ENCODE data around the gene NEK6.

The NEK6 gene

DNA sequence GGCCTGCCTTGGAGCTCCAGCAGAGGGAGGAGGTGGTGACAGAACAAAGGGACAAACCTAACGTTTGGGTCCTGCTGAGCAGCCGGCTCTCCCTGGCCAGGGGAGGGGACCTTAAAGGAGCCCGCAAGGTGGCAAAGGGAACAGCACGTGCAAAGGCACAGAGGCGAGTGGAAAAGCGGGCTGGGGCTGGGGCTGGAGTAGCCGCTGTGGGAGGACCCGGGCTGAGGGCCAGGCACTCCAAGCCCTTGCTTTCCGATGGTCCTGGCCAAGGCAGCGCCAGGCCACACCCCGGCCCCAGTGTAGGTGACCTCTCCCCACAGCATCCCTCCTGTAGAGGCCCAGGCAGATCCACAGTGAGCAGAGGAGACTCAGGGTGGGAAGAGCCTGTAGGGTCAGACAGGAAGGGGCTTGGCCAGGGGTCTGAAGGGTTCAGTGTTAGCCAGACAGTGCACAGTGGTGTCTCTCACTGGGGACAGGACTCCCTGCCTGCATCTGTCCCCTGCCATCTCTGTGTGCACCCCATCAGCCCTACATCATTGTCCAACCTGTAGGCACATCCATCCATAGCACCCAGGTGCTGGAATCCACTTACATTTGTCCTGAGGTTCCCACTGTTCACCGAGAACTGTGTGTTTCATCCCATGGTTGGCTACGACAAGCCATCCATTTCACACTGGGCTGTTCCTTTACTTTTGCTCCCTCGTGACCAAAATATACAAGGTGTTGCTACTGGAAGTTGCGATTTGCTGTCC, 77.0 kb downstream of the NEK6 start:
- TF ChIP-seq ZFP3 (CRISPR knock-in tag; IDR thresholded peaks at IDR 0.05) (no peak), PPARA (CRISPR knock-in tag; IDR thresholded peaks at IDR 0.05; ENCODE audit: borderline replicate concordance) (no peak), ISL1 (CRISPR knock-in tag; IDR thresholded peaks at IDR 0.05) (no peak), RARB (CRISPR knock-in tag; IDR thresholded peaks at IDR 0.05) (no peak), GLIS3 (CRISPR knock-in tag; IDR thresholded peaks at IDR 0.05) (no peak), ARNTL (CRISPR knock-in tag; IDR thresholded peaks at IDR 0.05; ENCODE audit: borderline replicate concordance, low read depth) (no peak), BACH2 (CRISPR knock-in tag; IDR thresholded peaks at IDR 0.05; ENCODE audit: borderline replicate concordance) (no peak), CSDC2 (CRISPR knock-in tag; IDR thresholded peaks at IDR 0.05) (no peak), ZNF70 (CRISPR knock-in tag; IDR thresholded peaks at IDR 0.05) (no peak), ZNF565 (CRISPR knock-in tag; conservative IDR thresholded peaks at IDR 0.05; ENCODE audit: low read depth) (no peak)
- TF ChIP-seq, protein P1, sequence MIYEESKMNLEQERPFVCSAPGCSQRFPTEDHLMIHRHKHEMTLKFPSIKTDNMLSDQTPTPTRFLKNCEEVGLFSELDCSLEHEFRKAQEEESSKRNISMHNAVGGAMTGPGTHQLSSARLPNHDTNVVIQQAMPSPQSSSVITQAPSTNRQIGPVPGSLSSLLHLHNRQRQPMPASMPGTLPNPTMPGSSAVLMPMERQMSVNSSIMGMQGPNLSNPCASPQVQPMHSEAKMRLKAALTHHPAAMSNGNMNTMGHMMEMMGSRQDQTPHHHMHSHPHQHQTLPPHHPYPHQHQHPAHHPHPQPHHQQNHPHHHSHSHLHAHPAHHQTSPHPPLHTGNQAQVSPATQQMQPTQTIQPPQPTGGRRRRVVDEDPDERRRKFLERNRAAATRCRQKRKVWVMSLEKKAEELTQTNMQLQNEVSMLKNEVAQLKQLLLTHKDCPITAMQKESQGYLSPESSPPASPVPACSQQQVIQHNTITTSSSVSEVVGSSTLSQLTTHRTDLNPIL (CRISPR knock-in tag; IDR thresholded peaks at IDR 0.05; ENCODE audit: low read depth): no peak
- ATAC-seq: no peak; the same call in 2 of the 3 replicates

DNA sequence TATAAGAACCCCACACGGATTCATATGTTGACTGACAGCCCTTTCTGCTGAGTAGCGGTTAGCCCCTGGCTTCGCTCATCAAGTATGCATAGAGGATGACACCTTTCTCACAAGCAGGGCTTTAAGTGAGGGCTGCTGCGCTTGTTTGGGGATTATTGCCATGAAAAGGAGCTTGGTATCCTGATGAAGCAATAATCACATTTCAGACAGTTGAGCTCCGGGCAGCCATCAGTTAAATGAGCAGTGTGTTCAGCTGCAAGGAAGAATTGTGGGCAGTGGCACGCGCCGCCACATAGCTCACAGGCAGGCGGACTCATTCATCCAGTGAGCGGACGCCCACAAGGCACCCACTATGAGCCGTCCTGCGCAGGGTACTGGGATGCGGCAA, 77.6 kb downstream of the NEK6 start:
- TF ChIP-seq TCF4 (CRISPR knock-in tag; IDR thresholded peaks at IDR 0.05; ENCODE audit: borderline replicate concordance) (no peak), CSDC2 (CRISPR knock-in tag; IDR thresholded peaks at IDR 0.05) (no peak), BACH2 (CRISPR knock-in tag; IDR thresholded peaks at IDR 0.05; ENCODE audit: borderline replicate concordance) (no peak), RARB (CRISPR knock-in tag; IDR thresholded peaks at IDR 0.05) (no peak), GLIS3 (CRISPR knock-in tag; IDR thresholded peaks at IDR 0.05) (no peak), ZNF70 (CRISPR knock-in tag; IDR thresholded peaks at IDR 0.05) (no peak), TOX (CRISPR knock-in tag; IDR thresholded peaks at IDR 0.05; ENCODE audit: borderline replicate concordance) (no peak)
- TF ChIP-seq, protein P2, sequence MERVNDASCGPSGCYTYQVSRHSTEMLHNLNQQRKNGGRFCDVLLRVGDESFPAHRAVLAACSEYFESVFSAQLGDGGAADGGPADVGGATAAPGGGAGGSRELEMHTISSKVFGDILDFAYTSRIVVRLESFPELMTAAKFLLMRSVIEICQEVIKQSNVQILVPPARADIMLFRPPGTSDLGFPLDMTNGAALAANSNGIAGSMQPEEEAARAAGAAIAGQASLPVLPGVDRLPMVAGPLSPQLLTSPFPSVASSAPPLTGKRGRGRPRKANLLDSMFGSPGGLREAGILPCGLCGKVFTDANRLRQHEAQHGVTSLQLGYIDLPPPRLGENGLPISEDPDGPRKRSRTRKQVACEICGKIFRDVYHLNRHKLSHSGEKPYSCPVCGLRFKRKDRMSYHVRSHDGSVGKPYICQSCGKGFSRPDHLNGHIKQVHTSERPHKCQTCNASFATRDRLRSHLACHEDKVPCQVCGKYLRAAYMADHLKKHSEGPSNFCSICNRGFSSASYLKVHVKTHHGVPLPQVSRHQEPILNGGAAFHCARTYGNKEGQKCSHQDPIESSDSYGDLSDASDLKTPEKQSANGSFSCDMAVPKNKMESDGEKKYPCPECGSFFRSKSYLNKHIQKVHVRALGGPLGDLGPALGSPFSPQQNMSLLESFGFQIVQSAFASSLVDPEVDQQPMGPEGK (CRISPR knock-in tag; IDR thresholded peaks at IDR 0.05; ENCODE audit: borderline replicate concordance): no peak
- TF ChIP-seq, protein P3, sequence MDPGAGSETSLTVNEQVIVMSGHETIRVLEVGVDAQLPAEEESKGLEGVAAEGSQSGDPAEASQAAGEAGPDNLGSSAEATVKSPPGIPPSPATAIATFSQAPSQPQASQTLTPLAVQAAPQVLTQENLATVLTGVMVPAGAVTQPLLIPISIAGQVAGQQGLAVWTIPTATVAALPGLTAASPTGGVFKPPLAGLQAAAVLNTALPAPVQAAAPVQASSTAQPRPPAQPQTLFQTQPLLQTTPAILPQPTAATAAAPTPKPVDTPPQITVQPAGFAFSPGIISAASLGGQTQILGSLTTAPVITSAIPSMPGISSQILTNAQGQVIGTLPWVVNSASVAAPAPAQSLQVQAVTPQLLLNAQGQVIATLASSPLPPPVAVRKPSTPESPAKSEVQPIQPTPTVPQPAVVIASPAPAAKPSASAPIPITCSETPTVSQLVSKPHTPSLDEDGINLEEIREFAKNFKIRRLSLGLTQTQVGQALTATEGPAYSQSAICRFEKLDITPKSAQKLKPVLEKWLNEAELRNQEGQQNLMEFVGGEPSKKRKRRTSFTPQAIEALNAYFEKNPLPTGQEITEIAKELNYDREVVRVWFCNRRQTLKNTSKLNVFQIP (CRISPR knock-in tag; IDR thresholded peaks at IDR 0.05; ENCODE audit: borderline replicate concordance, low read depth): no peak
- TF ChIP-seq, protein P1 (CRISPR knock-in tag; IDR thresholded peaks at IDR 0.05; ENCODE audit: low read depth): no peak
- TF ChIP-seq, protein P4, sequence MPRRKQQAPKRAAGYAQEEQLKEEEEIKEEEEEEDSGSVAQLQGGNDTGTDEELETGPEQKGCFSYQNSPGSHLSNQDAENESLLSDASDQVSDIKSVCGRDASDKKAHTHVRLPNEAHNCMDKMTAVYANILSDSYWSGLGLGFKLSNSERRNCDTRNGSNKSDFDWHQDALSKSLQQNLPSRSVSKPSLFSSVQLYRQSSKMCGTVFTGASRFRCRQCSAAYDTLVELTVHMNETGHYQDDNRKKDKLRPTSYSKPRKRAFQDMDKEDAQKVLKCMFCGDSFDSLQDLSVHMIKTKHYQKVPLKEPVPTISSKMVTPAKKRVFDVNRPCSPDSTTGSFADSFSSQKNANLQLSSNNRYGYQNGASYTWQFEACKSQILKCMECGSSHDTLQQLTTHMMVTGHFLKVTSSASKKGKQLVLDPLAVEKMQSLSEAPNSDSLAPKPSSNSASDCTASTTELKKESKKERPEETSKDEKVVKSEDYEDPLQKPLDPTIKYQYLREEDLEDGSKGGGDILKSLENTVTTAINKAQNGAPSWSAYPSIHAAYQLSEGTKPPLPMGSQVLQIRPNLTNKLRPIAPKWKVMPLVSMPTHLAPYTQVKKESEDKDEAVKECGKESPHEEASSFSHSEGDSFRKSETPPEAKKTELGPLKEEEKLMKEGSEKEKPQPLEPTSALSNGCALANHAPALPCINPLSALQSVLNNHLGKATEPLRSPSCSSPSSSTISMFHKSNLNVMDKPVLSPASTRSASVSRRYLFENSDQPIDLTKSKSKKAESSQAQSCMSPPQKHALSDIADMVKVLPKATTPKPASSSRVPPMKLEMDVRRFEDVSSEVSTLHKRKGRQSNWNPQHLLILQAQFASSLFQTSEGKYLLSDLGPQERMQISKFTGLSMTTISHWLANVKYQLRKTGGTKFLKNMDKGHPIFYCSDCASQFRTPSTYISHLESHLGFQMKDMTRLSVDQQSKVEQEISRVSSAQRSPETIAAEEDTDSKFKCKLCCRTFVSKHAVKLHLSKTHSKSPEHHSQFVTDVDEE (CRISPR knock-in tag; IDR thresholded peaks at IDR 0.05): no peak
- no peak for ATAC-seq

DNA sequence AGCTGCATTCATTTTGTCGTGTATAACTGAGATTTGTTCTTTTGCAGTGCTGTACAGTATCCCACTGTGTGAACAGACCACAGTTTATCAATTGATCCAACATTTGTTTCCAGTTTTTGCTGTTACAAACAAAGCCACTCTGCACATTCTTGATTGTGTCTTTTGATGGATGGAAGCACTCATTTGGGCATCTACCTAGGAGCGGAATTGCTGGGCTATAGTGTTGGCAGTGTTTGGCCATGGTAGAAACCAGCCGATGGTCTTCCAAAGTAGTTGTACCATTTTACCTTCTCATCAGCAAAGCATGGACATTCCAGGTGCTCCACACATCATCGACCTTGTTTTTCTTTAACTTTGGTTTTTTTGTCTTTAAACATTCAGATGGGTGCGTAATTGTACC, 79.8 kb downstream of the NEK6 start:
- no peak for ATAC-seq
- TF ChIP-seq TCF4 (CRISPR knock-in tag; IDR thresholded peaks at IDR 0.05; ENCODE audit: borderline replicate concordance) (no peak), GLIS3 (CRISPR knock-in tag; IDR thresholded peaks at IDR 0.05) (no peak), ZNF8 (CRISPR knock-in tag; IDR thresholded peaks at IDR 0.05) (no peak), OSR1 (CRISPR knock-in tag; IDR thresholded peaks at IDR 0.05) (no peak), ISL1 (CRISPR knock-in tag; IDR thresholded peaks at IDR 0.05) (no peak), PPARA (CRISPR knock-in tag; IDR thresholded peaks at IDR 0.05; ENCODE audit: borderline replicate concordance) (no peak), ESRRG (CRISPR knock-in tag; IDR thresholded peaks at IDR 0.05) (no peak), ARNTL (CRISPR knock-in tag; IDR thresholded peaks at IDR 0.05; ENCODE audit: borderline replicate concordance, low read depth) (no peak), TOX (CRISPR knock-in tag; IDR thresholded peaks at IDR 0.05; ENCODE audit: borderline replicate concordance) (no peak), ZFP30 (CRISPR knock-in tag; IDR thresholded peaks at IDR 0.05) (no peak), ZC3H10 (CRISPR knock-in tag; IDR thresholded peaks at IDR 0.05) (no peak), BACH2 (CRISPR knock-in tag; IDR thresholded peaks at IDR 0.05; ENCODE audit: borderline replicate concordance) (no peak), CSDC2 (CRISPR knock-in tag; IDR thresholded peaks at IDR 0.05) (no peak), ZNF70 (CRISPR knock-in tag; IDR thresholded peaks at IDR 0.05) (no peak)
- TF ChIP-seq, protein P5, sequence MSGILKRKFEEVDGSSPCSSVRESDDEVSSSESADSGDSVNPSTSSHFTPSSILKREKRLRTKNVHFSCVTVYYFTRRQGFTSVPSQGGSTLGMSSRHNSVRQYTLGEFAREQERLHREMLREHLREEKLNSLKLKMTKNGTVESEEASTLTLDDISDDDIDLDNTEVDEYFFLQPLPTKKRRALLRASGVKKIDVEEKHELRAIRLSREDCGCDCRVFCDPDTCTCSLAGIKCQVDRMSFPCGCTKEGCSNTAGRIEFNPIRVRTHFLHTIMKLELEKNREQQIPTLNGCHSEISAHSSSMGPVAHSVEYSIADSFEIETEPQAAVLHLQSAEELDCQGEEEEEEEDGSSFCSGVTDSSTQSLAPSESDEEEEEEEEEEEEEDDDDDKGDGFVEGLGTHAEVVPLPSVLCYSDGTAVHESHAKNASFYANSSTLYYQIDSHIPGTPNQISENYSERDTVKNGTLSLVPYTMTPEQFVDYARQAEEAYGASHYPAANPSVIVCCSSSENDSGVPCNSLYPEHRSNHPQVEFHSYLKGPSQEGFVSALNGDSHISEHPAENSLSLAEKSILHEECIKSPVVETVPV (CRISPR knock-in tag; IDR thresholded peaks at IDR 0.05): no peak
- TF ChIP-seq, protein P1 (CRISPR knock-in tag; IDR thresholded peaks at IDR 0.05; ENCODE audit: low read depth): no peak

Data from SK-N-SH treated with all-trans-retinoic acid at 6 μM for 48 hours (cell line).